IMR-90 (cell line): ENCODE results near the gene PLEKHS1. TPM values are rescaled to one million over a fixed set of nuclear protein-coding genes. Genes with fewer than 3 reads are reported as not detected.

Experiments
- ATAC-seq: fragments of 200-7000 bp; cut with Tn5 transposase; 2 replicates; pipeline ENCODE4 v1.9.1; 2020; ENCODE audit warnings: low read depth, mild to moderate bottlenecking, moderate library complexity
- BruUV-seq: library from RNA; stranded (reverse); fragments of 400-500 nt; replicated peaks from 2 replicates; lab custom pipeline; 2021; lab: Mats Ljungman, UMichigan
- CTCF ChIA-PET: fragments of 300-600 bp; formaldehyde crosslinking; extraction: SDS; loops from one replicate; lab custom pipeline; 2021; ENCODE audit warnings: antibody characterized with exemption; lab: Yijun Ruan, JAX
- POLR2A ChIA-PET: fragments of 300-600 bp; sonication (Branson Sonifier 250); formaldehyde crosslinking; loops from one replicate; lab custom pipeline; 2022; ENCODE audit warnings: antibody characterized with exemption; ENCODE audit not compliant: unreplicated experiment; lab: Charles Lee
- DNase-seq: peaks from one replicate; pipeline ENCODE4 v3.0.0; 2013
- H2AFZ ChIP-seq: replicated peaks from 2 replicates; pipeline ENCODE3; 2013; ENCODE audit warnings: low read length, mild to moderate bottlenecking; ENCODE audit not compliant: poor library complexity
- H2AK5ac ChIP-seq: 2 replicates; pipeline ENCODE4 v1.6.1; 2013; ENCODE audit warnings: low read depth, low read length, inconsistent platforms
- H2AK9ac ChIP-seq: replicated peaks from 2 replicates; pipeline ENCODE3; 2013; ENCODE audit warnings: mild to moderate bottlenecking, low read depth, low read length, moderate library complexity; ENCODE audit not compliant: poor library complexity
- H2BK120ac ChIP-seq: 2 replicates; pipeline ENCODE4 v1.6.1; 2013; ENCODE audit warnings: low read depth, low read length, inconsistent platforms
- H2BK15ac ChIP-seq: 3 replicates; pipeline ENCODE4 v1.6.1; 2013; ENCODE audit warnings: low read depth, low read length, inconsistent platforms
- H2BK20ac ChIP-seq: 2 replicates; pipeline ENCODE4 v1.6.1; 2013; ENCODE audit warnings: low read depth, mild to moderate bottlenecking, inconsistent platforms, low read length, moderate library complexity
- H2BK5ac ChIP-seq: 2 replicates; pipeline ENCODE4 v1.6.1; 2013; ENCODE audit warnings: mild to moderate bottlenecking, low read depth, low read length, inconsistent platforms; ENCODE audit not compliant: poor library complexity, severe bottlenecking
- H3K14ac ChIP-seq: replicated peaks from 2 replicates; pipeline ENCODE4 v1.6.1; 2013; ENCODE audit warnings: low read depth, low read length, inconsistent platforms
- H3K18ac ChIP-seq: 2 replicates; pipeline ENCODE4 v1.6.1; 2013; ENCODE audit warnings: low read depth, low read length, control low read depth
- H3K23ac ChIP-seq: 2 replicates; pipeline ENCODE4 v1.6.1; 2013; ENCODE audit warnings: low read depth, low read length, inconsistent platforms
- H3K27ac ChIP-seq: 2 replicates; pipeline ENCODE4 v1.5.1; 2013; ENCODE audit warnings: mild to moderate bottlenecking, control low read depth, low read length; ENCODE audit not compliant: insufficient read depth
- H3K27me3 ChIP-seq: 2 replicates; pipeline ENCODE4 v1.6.1; 2013; ENCODE audit warnings: low read length; ENCODE audit not compliant: control insufficient read depth, insufficient read depth
- H3K36me3 ChIP-seq: 2 replicates; pipeline ENCODE4 v1.6.1; 2013; ENCODE audit warnings: low read length, mixed read lengths; ENCODE audit not compliant: control insufficient read depth, insufficient read depth
- H3K4ac ChIP-seq: 2 replicates; pipeline ENCODE4 v1.6.1; 2013; ENCODE audit warnings: low read depth, low read length, inconsistent platforms
- H3K4me1 ChIP-seq: 2 replicates; pipeline ENCODE4 v1.6.1; 2013; ENCODE audit warnings: low read length, mixed read lengths; ENCODE audit not compliant: control insufficient read depth, insufficient read depth
- H3K4me2 ChIP-seq: 2 replicates; pipeline ENCODE4 v1.6.1; 2013; ENCODE audit warnings: low read depth, mild to moderate bottlenecking, control low read depth, low read length, moderate library complexity
- H3K4me3 ChIP-seq: 2 replicates; pipeline ENCODE4 v1.5.1; 2013; ENCODE audit warnings: low read depth, mild to moderate bottlenecking, control low read depth, low read length, moderate library complexity; ENCODE audit not compliant: insufficient read depth
- H3K56ac ChIP-seq: 2 replicates; pipeline ENCODE4 v1.6.1; 2013; ENCODE audit warnings: low read length, inconsistent platforms; ENCODE audit not compliant: insufficient read depth; ENCODE audit errors: extremely low read depth
- H3K79me1 ChIP-seq, 2 experiments: 2 replicates each; pipeline ENCODE4 v1.6.1; 2013; ENCODE audit warnings: low read length in 2 of 2, inconsistent platforms in 1 of 2, low read depth in 1 of 2
- H3K9ac ChIP-seq: 2 replicates; pipeline ENCODE4 v1.6.1; 2013; ENCODE audit warnings: low read depth, low read length, control low read depth
- H3K9me1 ChIP-seq: 2 replicates; pipeline ENCODE4 v1.6.1; 2013; ENCODE audit warnings: low read length, inconsistent platforms; ENCODE audit not compliant: insufficient read depth
- H3K9me3 ChIP-seq: 2 replicates; pipeline ENCODE4 v1.6.1; 2013; ENCODE audit warnings: low read length; ENCODE audit not compliant: control insufficient read depth, insufficient read depth
- H4K20me1 ChIP-seq: 2 replicates; pipeline ENCODE4 v1.6.1; 2013; ENCODE audit warnings: low read length, inconsistent platforms; ENCODE audit not compliant: insufficient read depth
- H4K5ac ChIP-seq: 2 replicates; pipeline ENCODE4 v1.6.1; 2013; ENCODE audit warnings: mild to moderate bottlenecking, low read depth, low read length, control low read depth
- H4K8ac ChIP-seq, 2 experiments: 2 replicates each; pipeline ENCODE4 v1.6.1; 2013; ENCODE audit warnings: low read depth in 2 of 2, low read length in 2 of 2, control low read depth in 1 of 2, inconsistent platforms in 1 of 2
- H4K91ac ChIP-seq: 2 replicates; pipeline ENCODE4 v1.6.1; 2013; ENCODE audit warnings: low read depth, low read length, inconsistent platforms; ENCODE audit not compliant: insufficient read depth
- CTCF ChIP-seq: conservative IDR thresholded peaks from 2 replicates; pipeline ENCODE4 v1.5.1; 2012; ENCODE audit warnings: mild to moderate bottlenecking, low read depth, low read length, improper control_type of control experiment
- FOS ChIP-seq: fragments of 150-350 bp; IDR thresholded peaks from 2 replicates; pipeline ENCODE4 v1.6.1; 2016; ENCODE audit warnings: low read depth, low read length
- MAFK ChIP-seq: IDR thresholded peaks from 2 replicates; pipeline ENCODE4 v1.6.1; 2012; ENCODE audit warnings: low read depth, low read length, improper control_type of control experiment
- MAZ ChIP-seq: IDR thresholded peaks from 2 replicates; pipeline ENCODE4 v1.6.1; 2012; ENCODE audit warnings: low read depth, mild to moderate bottlenecking, low read length, improper control_type of control experiment, moderate library complexity, borderline replicate concordance
- NFE2L2 ChIP-seq: fragments of 150-350 bp; IDR thresholded peaks from 2 replicates; pipeline ENCODE4 v1.6.1; 2016; ENCODE audit warnings: low read depth, mild to moderate bottlenecking, low read length
- POLR2A ChIP-seq: IDR thresholded peaks from 2 replicates; pipeline ENCODE4 v1.6.1; 2012; ENCODE audit warnings: mild to moderate bottlenecking, low read depth, low read length
- RAD21 ChIP-seq: IDR thresholded peaks from 2 replicates; pipeline ENCODE4 v1.6.1; 2012; ENCODE audit warnings: low read length, improper control_type of control experiment
- RCOR1 ChIP-seq: IDR thresholded peaks from 2 replicates; pipeline ENCODE4 v1.6.1; 2012; ENCODE audit warnings: mild to moderate bottlenecking, low read length, improper control_type of control experiment; ENCODE audit not compliant: insufficient replicate concordance
- RFX5 ChIP-seq: IDR thresholded peaks from 2 replicates; pipeline ENCODE4 v1.8.0; 2012; ENCODE audit warnings: low read depth, mild to moderate bottlenecking, low read length, moderate library complexity
- USF2 ChIP-seq: fragments of 150-350 bp; IDR thresholded peaks from 2 replicates; pipeline ENCODE4 v1.6.1; 2017; ENCODE audit warnings: mild to moderate bottlenecking, antibody characterized with exemption, low read length, low read depth
- WGBS, 2 experiments: methylation state at CpG; one replicate each; pipeline versions ENCODE4 v1.1.5 to v1.1.7; 2013; ENCODE audit warnings: missing lambda C conversion rate in 2 of 2; ENCODE audit not compliant: insufficient read length in 1 of 2; ENCODE audit errors: extremely low coverage in 2 of 2; 5-methylcytosine and 5-hydroxymethylcytosine counted together
- dilution Hi-C: fragments of 300-500 bp; cut with HindIII; formaldehyde crosslinking; loops from one replicate; pipeline ENCODE4 v1.14.3; 2018; ENCODE audit warnings: low sequenced_read_pairs; ENCODE audit not compliant: unreplicated experiment
- in situ Hi-C: fragments of 300-500 bp; cut with MboI; formaldehyde crosslinking; loops from 3 replicates; pipeline ENCODE4 v1.14.3; 2019; ENCODE audit warnings: low sequenced_read_pairs, inconsistent platforms, mixed read lengths
- intact Hi-C: fragments of 100-400 bp; cut with micrococcal nuclease; formaldehyde crosslinking; loops from 2 replicates; pipeline ENCODE4 v1.10.0; 2022
- polyA plus RNA-seq, 3 experiments: library from polyadenylated mRNA; depleted of rRNA; stranded (reverse); fragments of >200 nt; gene quantifications; 2 replicates each; pipeline ENCODE4 v1.2.3, GENCODE V29; 2012; ENCODE audit warnings: low replicate concordance in 1 of 3
- total RNA-seq: library from RNA; depleted of rRNA; stranded (reverse); fragments of >200 nt; gene quantifications from 2 replicates; pipeline ENCODE4 v1.2.3, GENCODE V29; 2012
- TF ChIP-seq, protein P1 (sequence below): fragments of 150-350 bp; IDR thresholded peaks from 2 replicates; pipeline ENCODE4 v1.6.1; 2016; ENCODE audit warnings: low read depth, mild to moderate bottlenecking, low read length, moderate library complexity, borderline replicate concordance

The PLEKHS1 gene
- total and polyA plus RNA-seq, 2 of the 4 experiments (the other 2 are of a cell fraction), result not detected

GRCh38 chr10:113782986-113783704, 31.7 kb downstream of the PLEKHS1 start:
- Histone ChIP-seq H3K56ac (no peak overlapping the region), H3K9ac (no peak overlapping the region), H2AK5ac (no peak overlapping the region), H2BK15ac (no peak overlapping the region), H3K14ac (no peak overlapping the region), H4K20me1 (no peaks in the 10 kb centered on the region), H3K18ac (no peak overlapping the region), H3K4ac (no peak overlapping the region), H3K4me1 (no peaks in the 10 kb centered on the region), H3K36me3 (no peaks in the 10 kb centered on the region), H3K27me3 (peaks cover 11% of the 10 kb centered on the region), H3K79me1 (no peaks in the 10 kb centered on the region), H2AK9ac (no peak overlapping the region), H3K4me3 (no peak overlapping the region), H3K23ac (no peak overlapping the region), H4K91ac (no peak overlapping the region), H3K9me1 (no peaks in the 10 kb centered on the region), H2AFZ (no peak overlapping the region), H2BK5ac (no peak overlapping the region), H3K9me3 (no peaks in the 10 kb centered on the region), H3K4me2 (no peak overlapping the region), H2BK20ac (no peak overlapping the region), H4K8ac (no peak overlapping the region), H2BK120ac (no peak overlapping the region), H4K5ac (no peak overlapping the region), H3K27ac (no peak overlapping the region)
- in situ Hi-C loops (no loop called here), intact Hi-C loops (no loop called here), dilution Hi-C loops (no loop called here)
- DNase-seq, result no peak
- no peak for TF ChIP-seq MAZ
- no peak for TF ChIP-seq POLR2A
- TF ChIP-seq RCOR1, result no peak
- no peak for TF ChIP-seq CTCF
- no peak for TF ChIP-seq RFX5
- no peak for TF ChIP-seq FOS
- TF ChIP-seq NFE2L2, result no peak
- TF ChIP-seq MAFK, result no peak
- TF ChIP-seq, protein P1, sequence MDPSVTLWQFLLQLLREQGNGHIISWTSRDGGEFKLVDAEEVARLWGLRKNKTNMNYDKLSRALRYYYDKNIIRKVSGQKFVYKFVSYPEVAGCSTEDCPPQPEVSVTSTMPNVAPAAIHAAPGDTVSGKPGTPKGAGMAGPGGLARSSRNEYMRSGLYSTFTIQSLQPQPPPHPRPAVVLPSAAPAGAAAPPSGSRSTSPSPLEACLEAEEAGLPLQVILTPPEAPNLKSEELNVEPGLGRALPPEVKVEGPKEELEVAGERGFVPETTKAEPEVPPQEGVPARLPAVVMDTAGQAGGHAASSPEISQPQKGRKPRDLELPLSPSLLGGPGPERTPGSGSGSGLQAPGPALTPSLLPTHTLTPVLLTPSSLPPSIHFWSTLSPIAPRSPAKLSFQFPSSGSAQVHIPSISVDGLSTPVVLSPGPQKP, result no peak
- TF ChIP-seq USF2, result no peak
- no peak for TF ChIP-seq RAD21
- WGBS, 2 experiments, result no CpG with 5 or more reads among the region's 8 CpGs
- BruUV-seq, result no TSS peak
- CTCF ChIA-PET, result no interaction called here
- POLR2A ChIA-PET, result interaction anchor here (0.6 kb wide), 1 partner anchor 20 kb away, joined by 5 read pairs; no protein-coding TSS in a partner anchor
- ATAC-seq, result no peak
